CD4-positive, alpha-beta T cell treated with Interferon gamma for 1 hour (primary cell): Measurements from ENCODE around the gene PRKCE.
"Not testable (repeated sequence)": the region's sequence is repeated elsewhere in the genome, so short reads cannot be mapped to it uniquely, and the experiment has no call there.

Source experiments
- DNase-seq: peaks from one replicate; pipeline ENCODE4 v3.0.0-alpha.2; 2020

PRKCE gene

GRCh38 chr2:45843136-45843535 lies 191.7 kb downstream of the PRKCE start:
- peak; percentile 12 for DNase-seq

- DNase-seq = no peak
Measured at GRCh38 chr2:45844796-45845457, 193.5 kb downstream of the PRKCE start.

GRCh38 chr2:45845566-45845965 lies 194.1 kb downstream of the PRKCE start:
- DNase-seq = no peak

GRCh38 chr2:45849491-45850283 lies 198.2 kb downstream of the PRKCE start:
- DNase-seq = no peak

- DNase-seq = no peak
Measured at GRCh38 chr2:45850558-45850957, 199.1 kb downstream of the PRKCE start.

- DNase-seq = no peak
Measured at GRCh38 chr2:45851111-45851510, 199.6 kb downstream of the PRKCE start.

GRCh38 chr2:45851576-45852304 lies 200.3 kb downstream of the PRKCE start:
- no peak for DNase-seq

GRCh38 chr2:45852450-45853150 lies 201.1 kb downstream of the PRKCE start:
- no peak for DNase-seq

GRCh38 chr2:45855374-45855773 lies 203.9 kb downstream of the PRKCE start:
- no peak for DNase-seq

GRCh38 chr2:45856391-45857274 lies 205.2 kb downstream of the PRKCE start:
- no peak for DNase-seq

- DNase-seq = no peak
Measured at GRCh38 chr2:45857275-45857609, 205.8 kb downstream of the PRKCE start.

GRCh38 chr2:45857867-45858520 lies 206.5 kb downstream of the PRKCE start:
- no peak for DNase-seq

GRCh38 chr2:45858872-45859271 lies 207.4 kb downstream of the PRKCE start:
- DNase-seq = not testable (repeated sequence)

- no peak for DNase-seq
Measured at GRCh38 chr2:45859682-45860081, 208.2 kb downstream of the PRKCE start.

- peak; percentile 6 for DNase-seq
Measured at GRCh38 chr2:45860136-45861121, 209.0 kb downstream of the PRKCE start.

- no peak for DNase-seq
Measured at GRCh38 chr2:45862843-45863242, 211.4 kb downstream of the PRKCE start.

GRCh38 chr2:45864121-45864520 lies 212.6 kb downstream of the PRKCE start:
- no peak for DNase-seq

GRCh38 chr2:45867349-45867748 lies 215.9 kb downstream of the PRKCE start:
- no peak for DNase-seq

- no peak for DNase-seq
Measured at GRCh38 chr2:45867800-45868199, 216.3 kb downstream of the PRKCE start.

GRCh38 chr2:45869165-45869501 lies 217.7 kb downstream of the PRKCE start:
- DNase-seq = no peak

- no peak for DNase-seq
Measured at GRCh38 chr2:45871025-45871424, 219.6 kb downstream of the PRKCE start.
